Smooth muscle cell (in vitro differentiated cells): ENCODE measurements around the gene SIRPD. TPM values are rescaled to one million over a fixed set of nuclear protein-coding genes. Genes with fewer than 3 reads are reported as not detected.

ENCODE experiments used
- DNase-seq: peaks from one replicate; lab custom pipeline; 2025; ENCODE audit not compliant: unreplicated experiment; lab: John Stamatoyannopoulos, UW
- H2AFZ ChIP-seq: fragments of 200-600 bp; sonication (generic); 2 replicates; pipeline ENCODE4 v1.6.0; 2016; ENCODE audit warnings: antibody characterized with exemption, low read depth, mild to moderate bottlenecking
- H3F3A ChIP-seq: fragments of 200-600 bp; sonication (generic); 2 replicates; pipeline ENCODE4 v1.6.0; 2017; ENCODE audit warnings: antibody characterized with exemption, low read depth
- H3K27ac ChIP-seq: fragments of 200-600 bp; sonication (generic); 2 replicates; pipeline ENCODE4 v1.5.1; 2016; ENCODE audit warnings: low read depth, mild to moderate bottlenecking
- H3K27me3 ChIP-seq: fragments of 200-600 bp; sonication (generic); 2 replicates; pipeline ENCODE4 v1.6.1; 2016; ENCODE audit warnings: low read depth, mild to moderate bottlenecking
- H3K36me3 ChIP-seq: fragments of 200-600 bp; sonication (generic); 2 replicates; pipeline ENCODE4 v1.5.1; 2016; ENCODE audit warnings: low read depth
- H3K4me1 ChIP-seq: fragments of 200-600 bp; sonication (generic); 2 replicates; pipeline ENCODE4 v1.5.1; 2016; ENCODE audit warnings: low read depth
- H3K4me2 ChIP-seq: fragments of 200-600 bp; sonication (generic); 2 replicates; pipeline ENCODE4 v1.6.0; 2016; ENCODE audit warnings: mild to moderate bottlenecking
- H3K4me3 ChIP-seq: fragments of 200-600 bp; sonication (generic); 2 replicates; pipeline ENCODE4 v1.5.1; 2016; ENCODE audit warnings: mild to moderate bottlenecking
- H3K79me2 ChIP-seq: fragments of 200-600 bp; sonication (generic); 2 replicates; pipeline ENCODE4 v1.6.0; 2016; ENCODE audit warnings: low read depth, mild to moderate bottlenecking
- H3K9ac ChIP-seq: fragments of 200-600 bp; sonication (generic); 2 replicates; pipeline ENCODE4 v1.6.0; 2016; ENCODE audit warnings: low read depth
- H3K9me3 ChIP-seq: fragments of 200-600 bp; sonication (generic); replicated peaks from 2 replicates; pipeline ENCODE4 v1.5.1; 2016; ENCODE audit warnings: low read depth
- H4K20me1 ChIP-seq: fragments of 200-600 bp; sonication (generic); 2 replicates; pipeline ENCODE4 v1.6.0; 2016; ENCODE audit warnings: low read depth
- CTCF ChIP-seq: fragments of 200-600 bp; sonication (generic); IDR thresholded peaks from 2 replicates; pipeline ENCODE4 v1.5.1; 2017; ENCODE audit warnings: borderline replicate concordance, mild to moderate bottlenecking, antibody characterized with exemption; ENCODE audit not compliant: insufficient read depth, poor library complexity, severe bottlenecking
- WGBS: methylation state at CpG from one replicate; pipeline ENCODE4 v1.1.7; 2016; ENCODE audit warnings: low lambda C conversion rate; 5-methylcytosine and 5-hydroxymethylcytosine counted together
- polyA plus RNA-seq: library from polyadenylated mRNA; unstranded; fragments of >200 nt; fragmentation: Nextera tagmentation; extraction: Ambion mirVana; gene quantifications from 2 replicates; pipeline ENCODE4 v1.2.1, GENCODE V29; 2016
- total RNA-seq: library from RNA; depleted of rRNA; stranded (reverse); fragments of >200 nt; gene quantifications from 2 replicates; pipeline ENCODE4 v1.2.3, GENCODE V29; 2014

Gene SIRPD
- total and polyA plus RNA-seq, 2 experiments from 2014 or later: not detected

GRCh38 chr20:1526310-1526709 lies 31.2 kb downstream of the SIRPD start:
- no peak for TF ChIP-seq CTCF
- peaks cover 6% of the 10 kb centered on the region for H3K27me3 ChIP-seq
- no peaks in the 10 kb centered on the region for H3K79me2 ChIP-seq
- H3K4me2 ChIP-seq: no peak overlapping the region
- no peaks in the 10 kb centered on the region for H3K4me1 ChIP-seq
- no peaks in the 10 kb centered on the region for H3K36me3 ChIP-seq
- no peaks in the 10 kb centered on the region for H4K20me1 ChIP-seq
- no peak overlapping the region for H3K9ac ChIP-seq
- WGBS: 67% methylated on average over 1 of the region's 1 CpG
- no peak overlapping the region for H3K27ac ChIP-seq
- no peak overlapping the region for H3K4me3 ChIP-seq
- no peaks in the 10 kb centered on the region for H3K9me3 ChIP-seq
- no peaks in the 10 kb centered on the region for H3F3A ChIP-seq
- no peak overlapping the region for H2AFZ ChIP-seq
- DNase-seq: no peak

GRCh38 chr20:1524004-1524403 lies 33.5 kb downstream of the SIRPD start:
- H3K9me3 ChIP-seq: no peaks in the 10 kb centered on the region
- H3K27ac ChIP-seq: no peak overlapping the region
- H2AFZ ChIP-seq: no peak overlapping the region
- WGBS: 89% methylated on average over 4 of the region's 4 CpGs
- H3K4me1 ChIP-seq: no peaks in the 10 kb centered on the region
- no peak overlapping the region for H3K9ac ChIP-seq
- H3K4me2 ChIP-seq: no peak overlapping the region
- H3K36me3 ChIP-seq: no peaks in the 10 kb centered on the region
- H3F3A ChIP-seq: no peaks in the 10 kb centered on the region
- no peak for TF ChIP-seq CTCF
- H3K79me2 ChIP-seq: no peaks in the 10 kb centered on the region
- no peak for DNase-seq
- H3K27me3 ChIP-seq: peaks cover 6% of the 10 kb centered on the region
- H3K4me3 ChIP-seq: no peak overlapping the region
- H4K20me1 ChIP-seq: no peaks in the 10 kb centered on the region

GRCh38 chr20:1517010-1517409 lies 40.5 kb downstream of the SIRPD start:
- 85% methylated on average over 5 of the region's 5 CpGs for WGBS
- H3K4me1 ChIP-seq: no peaks in the 10 kb centered on the region
- H3K9ac ChIP-seq: no peak overlapping the region
- peaks cover 2% of the 10 kb centered on the region for H3K27me3 ChIP-seq
- no peaks in the 10 kb centered on the region for H3K9me3 ChIP-seq
- TF ChIP-seq CTCF: no peak
- no peaks in the 10 kb centered on the region for H3F3A ChIP-seq
- H3K27ac ChIP-seq: no peak overlapping the region
- H3K4me3 ChIP-seq: no peak overlapping the region
- no peak overlapping the region for H2AFZ ChIP-seq
- no peaks in the 10 kb centered on the region for H4K20me1 ChIP-seq
- H3K4me2 ChIP-seq: no peak overlapping the region
- no peak for DNase-seq
- H3K36me3 ChIP-seq: no peaks in the 10 kb centered on the region
- no peaks in the 10 kb centered on the region for H3K79me2 ChIP-seq

GRCh38 chr20:1513801-1514200 lies 43.7 kb downstream of the SIRPD start:
- no peak overlapping the region for H3K9ac ChIP-seq

More at GRCh38 chr20:1513801-1514200, 43.7 kb downstream of the SIRPD start:
- no peaks in the 10 kb centered on the region for H3K9me3 ChIP-seq
- H2AFZ ChIP-seq: no peak overlapping the region
- no peak for DNase-seq
- no peak for TF ChIP-seq CTCF
- H3K4me3 ChIP-seq: no peak overlapping the region
- H4K20me1 ChIP-seq: no peaks in the 10 kb centered on the region
- H3K4me2 ChIP-seq: no peak overlapping the region
- WGBS: 91% methylated on average over 1 of the region's 1 CpG
- H3K27me3 ChIP-seq: peaks cover 12% of the 10 kb centered on the region
- H3K4me1 ChIP-seq: no peaks in the 10 kb centered on the region
- H3K36me3 ChIP-seq: no peaks in the 10 kb centered on the region
- H3K79me2 ChIP-seq: no peaks in the 10 kb centered on the region
- no peak overlapping the region for H3K27ac ChIP-seq
- no peaks in the 10 kb centered on the region for H3F3A ChIP-seq
